ENCODE measurements around the gene STXBP3. TPM values are rescaled to one million over a fixed set of nuclear protein-coding genes. Genes with fewer than 3 reads are reported as not detected.
A peak's percentile ranks its signal among the peaks of the same experiment; 100 is the strongest.

STXBP3 gene
- total and polyA plus RNA-seq, 9 of the 15 experiments (the other 6 are each of a cell fraction or from before 2014, with no cell fraction given) = 32.5 to 52.5 (median 39.2) TPM

DNA sequence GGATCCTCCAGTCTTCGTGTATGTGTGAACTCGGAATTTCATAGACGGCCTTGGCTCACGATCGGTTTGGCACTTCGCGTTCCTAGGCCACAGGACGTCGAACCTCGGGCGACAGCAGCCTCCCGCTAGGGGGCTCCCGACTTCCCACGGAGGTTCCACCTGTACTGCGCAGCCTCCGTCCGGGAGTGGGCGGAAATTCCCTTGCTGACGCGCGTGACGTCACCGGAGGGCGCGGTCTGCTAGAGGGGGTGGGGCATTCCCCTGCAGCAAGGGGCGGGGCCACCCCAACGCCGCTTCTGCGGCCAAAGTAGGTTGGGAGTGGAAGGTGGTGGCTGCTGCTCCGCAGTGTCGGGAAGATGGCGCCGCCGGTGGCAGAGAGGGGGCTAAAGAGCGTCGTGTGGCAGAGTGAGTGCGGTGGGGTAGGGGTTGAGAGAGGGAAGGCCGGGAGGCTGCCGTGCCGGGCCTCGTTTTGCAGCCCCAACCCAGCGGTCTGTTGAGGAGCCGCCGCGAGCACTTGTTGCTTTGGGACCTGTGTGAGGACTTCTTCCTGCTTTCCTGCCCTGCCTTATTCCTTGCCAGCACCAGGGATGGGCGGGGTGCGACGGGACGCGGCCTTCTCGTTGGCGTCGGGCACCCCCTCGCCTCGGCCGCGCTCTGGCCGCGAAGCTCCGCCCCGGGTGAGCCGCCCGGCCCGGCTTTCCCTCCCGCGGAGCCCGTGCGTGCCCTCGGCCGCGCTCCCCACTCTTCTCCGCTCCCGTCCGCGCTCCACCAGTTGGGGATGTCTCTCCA, at the start of gene STXBP3 (continued):
- TF ChIP-seq GABPA (tag; conservative IDR thresholded peaks at IDR 0.05; ENCODE audit: low read depth) (no peak), CTBP1 (IDR thresholded peaks at IDR 0.05; ENCODE audit: borderline replicate concordance) (peak; percentile 81; the same call in 1 of the 2 replicates), FOXK2 (conservative IDR thresholded peaks at IDR 0.05 in 1 of 2, IDR thresholded peaks at IDR 0.05 in 1 of 2; ENCODE audit: low read depth in 2 of 2) (peak; percentile 63 to 80; a peak in 3 of 4 replicates), CREM (IDR thresholded peaks at IDR 0.05; ENCODE audit: low read depth) (peak; percentile 98), SETDB1 (IDR thresholded peaks at IDR 0.05; ENCODE audit: low read length) (no peak), SUPT5H (IDR thresholded peaks at IDR 0.05) (peak; percentile 99), CCNT2 (IDR thresholded peaks at IDR 0.05; ENCODE audit: borderline replicate concordance, extremely low read depth, insufficient read length, low read depth, low read length) (peak; percentile 73), CBX8 (IDR thresholded peaks at IDR 0.05; ENCODE audit: borderline replicate concordance, extremely low read depth, low read depth, low read length, poor library complexity, severe bottlenecking) (no peak), TEAD4 (IDR thresholded peaks at IDR 0.05; ENCODE audit: low read length) (peak; percentile 61), TEAD4 (CRISPR knock-in tag; IDR thresholded peaks at IDR 0.05; ENCODE audit: borderline replicate concordance) (no peak), GTF2E2 (tag; IDR thresholded peaks at IDR 0.05) (peak; percentile 76; the same call in 1 of the 2 replicates), FOXP1 (CRISPR knock-in tag; IDR thresholded peaks at IDR 0.05) (peak; percentile 75), ZNF324 (CRISPR knock-in tag; IDR thresholded peaks at IDR 0.05) (no peak), RBM39 (optimal IDR thresholded peaks at IDR 0.05; ENCODE audit: low read depth, low read length) (no peak), FOSL1 (tag; conservative IDR thresholded peaks at IDR 0.05) (no peak; the same call in 1 of the 2 replicates), ZNF785 (CRISPR knock-in tag; IDR thresholded peaks at IDR 0.05) (no peak), ZNF224 (CRISPR knock-in tag; IDR thresholded peaks at IDR 0.05) (0 out of 2 replicates have a peak, but pooled peaks have one; percentile 36)
- TF ChIP-seq, protein P1, sequence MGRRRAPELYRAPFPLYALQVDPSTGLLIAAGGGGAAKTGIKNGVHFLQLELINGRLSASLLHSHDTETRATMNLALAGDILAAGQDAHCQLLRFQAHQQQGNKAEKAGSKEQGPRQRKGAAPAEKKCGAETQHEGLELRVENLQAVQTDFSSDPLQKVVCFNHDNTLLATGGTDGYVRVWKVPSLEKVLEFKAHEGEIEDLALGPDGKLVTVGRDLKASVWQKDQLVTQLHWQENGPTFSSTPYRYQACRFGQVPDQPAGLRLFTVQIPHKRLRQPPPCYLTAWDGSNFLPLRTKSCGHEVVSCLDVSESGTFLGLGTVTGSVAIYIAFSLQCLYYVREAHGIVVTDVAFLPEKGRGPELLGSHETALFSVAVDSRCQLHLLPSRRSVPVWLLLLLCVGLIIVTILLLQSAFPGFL (CRISPR knock-in tag; IDR thresholded peaks at IDR 0.05) = no peak
- TF ChIP-seq, protein P2, sequence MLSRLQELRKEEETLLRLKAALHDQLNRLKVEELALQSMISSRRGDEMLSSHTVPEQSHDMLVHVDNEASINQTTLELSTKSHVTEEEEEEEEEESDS (CRISPR knock-in tag; IDR thresholded peaks at IDR 0.05) = no peak
- TF ChIP-seq, protein P3, sequence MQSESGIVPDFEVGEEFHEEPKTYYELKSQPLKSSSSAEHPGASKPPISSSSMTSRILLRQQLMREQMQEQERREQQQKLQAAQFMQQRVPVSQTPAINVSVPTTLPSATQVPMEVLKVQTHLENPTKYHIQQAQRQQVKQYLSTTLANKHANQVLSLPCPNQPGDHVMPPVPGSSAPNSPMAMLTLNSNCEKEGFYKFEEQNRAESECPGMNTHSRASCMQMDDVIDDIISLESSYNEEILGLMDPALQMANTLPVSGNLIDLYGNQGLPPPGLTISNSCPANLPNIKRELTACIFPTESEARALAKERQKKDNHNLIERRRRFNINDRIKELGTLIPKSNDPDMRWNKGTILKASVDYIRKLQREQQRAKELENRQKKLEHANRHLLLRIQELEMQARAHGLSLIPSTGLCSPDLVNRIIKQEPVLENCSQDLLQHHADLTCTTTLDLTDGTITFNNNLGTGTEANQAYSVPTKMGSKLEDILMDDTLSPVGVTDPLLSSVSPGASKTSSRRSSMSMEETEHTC (IDR thresholded peaks at IDR 0.05) = no peak
- TF ChIP-seq, protein P4, sequence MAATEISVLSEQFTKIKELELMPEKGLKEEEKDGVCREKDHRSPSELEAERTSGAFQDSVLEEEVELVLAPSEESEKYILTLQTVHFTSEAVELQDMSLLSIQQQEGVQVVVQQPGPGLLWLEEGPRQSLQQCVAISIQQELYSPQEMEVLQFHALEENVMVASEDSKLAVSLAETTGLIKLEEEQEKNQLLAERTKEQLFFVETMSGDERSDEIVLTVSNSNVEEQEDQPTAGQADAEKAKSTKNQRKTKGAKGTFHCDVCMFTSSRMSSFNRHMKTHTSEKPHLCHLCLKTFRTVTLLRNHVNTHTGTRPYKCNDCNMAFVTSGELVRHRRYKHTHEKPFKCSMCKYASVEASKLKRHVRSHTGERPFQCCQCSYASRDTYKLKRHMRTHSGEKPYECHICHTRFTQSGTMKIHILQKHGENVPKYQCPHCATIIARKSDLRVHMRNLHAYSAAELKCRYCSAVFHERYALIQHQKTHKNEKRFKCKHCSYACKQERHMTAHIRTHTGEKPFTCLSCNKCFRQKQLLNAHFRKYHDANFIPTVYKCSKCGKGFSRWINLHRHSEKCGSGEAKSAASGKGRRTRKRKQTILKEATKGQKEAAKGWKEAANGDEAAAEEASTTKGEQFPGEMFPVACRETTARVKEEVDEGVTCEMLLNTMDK (IDR thresholded peaks at IDR 0.05; ENCODE audit: borderline replicate concordance, insufficient read depth, low read depth, low read length, poor library complexity, severe bottlenecking) = peak; percentile 99
